Measurements from ENCODE around the gene HIPK1.
"Not testable (repeated sequence)": the region's sequence is repeated elsewhere in the genome, so short reads cannot be mapped to it uniquely, and the experiment has no call there.

HIPK1 gene

DNA sequence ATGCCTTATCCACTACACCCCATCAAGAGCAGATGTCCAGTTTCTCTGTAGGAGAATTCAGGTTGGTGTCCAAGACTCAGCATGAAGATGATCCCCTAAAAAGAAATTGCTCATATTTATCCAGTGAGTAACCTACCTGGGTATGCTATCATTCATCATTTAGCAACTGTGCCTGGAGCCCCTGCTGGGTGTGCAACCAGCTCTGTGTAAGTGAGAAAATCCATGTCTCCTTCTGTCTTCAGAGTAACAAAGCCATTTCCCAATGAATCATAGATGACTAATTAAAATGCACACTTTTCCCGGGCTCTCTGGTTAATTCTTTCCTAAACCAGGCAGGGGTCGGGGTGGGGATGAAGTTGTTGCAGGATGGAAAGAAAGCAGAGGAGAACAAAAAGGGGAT is 86.0 kb downstream of the HIPK1 start:
- no peak for ATAC-seq
- DNase-seq = no peak

DNA sequence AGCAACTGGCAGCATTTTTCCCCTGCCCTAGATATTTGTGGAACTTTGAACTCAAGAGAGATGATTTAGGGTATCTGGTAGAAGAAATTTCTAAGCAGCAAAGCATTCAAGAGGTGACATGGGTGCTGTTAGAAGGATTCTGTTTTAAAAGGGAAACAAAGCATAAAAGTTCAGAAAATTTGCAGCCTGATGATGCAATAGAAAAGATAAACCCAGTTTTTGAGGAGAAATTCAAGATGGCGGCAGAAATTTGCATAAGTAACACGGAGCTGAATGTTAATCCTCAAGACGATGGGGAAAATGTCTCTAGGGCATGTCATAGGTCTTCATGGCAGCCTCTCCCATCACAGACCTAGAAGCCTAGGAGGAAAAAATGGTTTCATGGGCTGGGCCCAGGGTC is 90.6 kb downstream of the HIPK1 start:
- not testable (repeated sequence) for ATAC-seq, DNase-seq

DNA sequence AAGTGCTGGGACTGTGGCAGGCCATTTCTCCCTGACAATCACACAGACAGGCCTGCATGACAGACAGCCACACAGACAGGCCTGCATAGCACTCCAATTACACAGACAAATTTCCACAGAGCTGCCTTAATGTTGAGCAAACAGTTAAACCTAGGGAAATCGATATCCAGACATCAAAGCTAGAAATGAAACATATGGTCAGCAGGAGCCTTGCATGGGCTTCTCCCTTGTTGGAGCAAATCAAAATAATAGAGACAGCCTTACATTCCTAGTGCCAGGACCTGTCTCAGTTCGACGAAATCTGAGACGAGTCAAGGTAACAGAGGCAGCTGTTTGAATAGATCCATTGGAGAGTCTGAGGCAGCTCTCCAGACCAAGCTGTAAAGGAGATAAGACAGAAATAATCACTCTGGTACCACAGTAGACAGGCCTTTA is 92.6 kb downstream of the HIPK1 start:
- no peak for DNase-seq
- ATAC-seq = no peak

DNA sequence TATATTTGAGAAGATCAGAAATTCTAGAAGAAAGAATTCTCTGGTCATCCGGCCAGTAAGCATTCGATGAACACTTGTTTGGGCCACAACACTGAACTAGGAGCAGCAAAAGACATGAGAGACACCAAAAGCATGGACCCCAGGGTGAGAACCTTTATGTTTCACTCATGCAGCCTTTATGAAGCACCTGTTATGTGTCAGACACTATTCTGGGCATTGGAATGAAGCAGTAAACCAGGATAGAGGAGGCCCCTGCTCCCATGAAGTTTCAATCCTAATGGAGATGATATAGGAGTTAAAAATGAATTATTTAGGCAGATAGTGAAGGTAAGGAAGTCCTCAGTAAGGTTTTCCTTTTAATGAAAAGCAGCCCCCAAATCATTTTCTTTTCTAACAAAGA is 93.8 kb downstream of the HIPK1 start:
- DNase-seq (no peak), ATAC-seq (no peak)

DNA sequence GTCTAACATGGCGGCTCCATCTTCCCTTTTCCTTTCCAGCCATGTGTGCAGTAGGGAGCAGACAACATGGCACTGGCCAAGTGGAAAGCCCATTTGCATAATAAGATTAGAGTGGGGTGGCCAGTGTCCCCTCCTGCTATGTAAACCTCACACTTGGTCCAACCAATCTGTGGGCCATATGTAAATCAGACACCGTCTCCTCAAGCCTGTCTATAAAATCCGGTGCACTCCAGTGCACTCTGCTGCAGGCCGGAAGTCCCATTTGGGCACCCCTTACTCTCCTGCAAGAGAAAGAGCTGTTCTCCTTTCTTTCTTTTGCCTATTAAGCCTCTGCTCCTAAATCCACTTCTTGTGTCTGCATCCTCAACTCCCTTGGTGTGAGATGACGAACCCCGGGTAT is 94.3 kb downstream of the HIPK1 start:
- no peak for ATAC-seq
- DNase-seq = no peak

DNA sequence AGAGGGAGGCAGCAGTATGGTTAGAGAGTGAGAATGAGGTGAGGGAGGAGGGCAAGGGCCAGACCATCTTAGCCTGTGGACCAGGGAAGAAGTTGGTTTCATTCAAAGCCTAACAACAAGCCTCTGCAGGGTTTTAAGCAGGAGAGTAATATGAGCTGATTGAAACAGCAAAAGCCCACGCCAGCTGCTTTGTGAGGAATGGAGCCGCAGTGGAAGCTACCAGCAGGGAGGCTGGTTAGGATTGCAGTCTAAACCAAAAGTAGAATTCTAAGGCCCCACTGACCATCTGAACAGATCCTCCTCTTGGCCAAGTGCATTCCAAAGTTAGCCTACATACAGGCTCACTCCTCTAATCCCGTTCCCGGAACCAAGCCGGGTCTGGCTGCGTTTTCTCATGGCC is 94.9 kb downstream of the HIPK1 start:
- ATAC-seq (no peak), DNase-seq (no peak)

DNA sequence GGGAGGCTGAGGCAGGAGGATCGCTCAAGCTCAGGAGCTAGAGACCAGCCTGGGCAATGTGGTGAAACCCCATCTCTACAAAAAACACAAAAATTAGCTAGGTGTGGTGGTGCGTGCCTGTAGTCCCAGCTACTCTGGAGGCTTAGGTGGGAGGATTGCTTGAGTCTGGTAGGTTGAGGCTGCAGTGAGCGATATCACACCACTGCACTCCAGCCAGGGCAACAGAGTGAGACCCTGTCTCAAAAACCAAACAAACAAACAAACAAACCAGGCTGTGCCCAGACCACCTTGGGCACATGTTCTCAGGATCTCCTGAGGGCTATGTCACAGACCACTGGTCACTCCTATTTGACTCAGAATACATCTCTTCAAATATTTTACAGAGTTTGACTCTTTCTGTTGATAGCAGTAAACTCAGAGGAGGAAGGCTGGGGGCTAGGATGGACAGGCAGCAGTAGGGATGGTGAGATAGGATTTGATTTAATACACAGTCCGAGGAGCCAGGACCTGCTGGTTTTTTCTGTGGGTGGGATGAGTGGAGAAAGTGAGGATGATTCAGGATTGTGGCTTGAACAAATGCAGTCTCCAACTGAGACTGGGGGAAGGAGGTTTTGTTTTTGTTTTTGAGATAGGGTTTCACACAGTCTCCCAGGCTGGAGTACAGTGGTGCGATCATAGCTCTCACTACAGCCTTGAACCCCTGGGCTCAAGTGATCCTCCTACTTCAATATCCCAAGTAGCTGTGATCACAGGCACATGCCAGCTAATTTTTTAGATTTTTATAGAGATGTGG is 96.7 kb downstream of the HIPK1 start:
- ATAC-seq = no peak
- DNase-seq = no peak

DNA sequence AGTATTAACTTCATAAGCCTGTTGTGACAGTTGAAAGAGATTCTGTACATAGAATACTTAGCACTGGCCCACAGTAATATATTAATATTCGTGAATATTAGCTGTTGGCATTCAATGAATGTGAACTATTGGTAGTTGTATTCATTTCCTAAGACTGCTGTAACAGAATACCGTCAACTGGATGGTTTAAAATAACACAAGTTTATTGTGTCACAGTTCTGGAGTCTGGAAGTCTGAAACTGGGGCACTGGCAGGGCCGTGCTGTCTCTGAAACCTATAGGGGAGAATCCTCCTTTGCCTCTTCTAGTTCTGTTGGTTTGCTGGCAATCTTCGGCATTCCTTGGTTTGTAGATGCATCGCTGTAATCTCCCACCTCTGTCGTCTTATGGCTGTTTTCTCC is 97.7 kb downstream of the HIPK1 start:
- ATAC-seq = no peak
- DNase-seq = no peak
